GM23338 (cell line): ENCODE results near the gene UCK1. TPM values are rescaled to one million over a fixed set of nuclear protein-coding genes. Genes with fewer than 3 reads are reported as not detected.

Experiments used
- ATAC-seq: fragments of 200-7000 bp; cut with Tn5 transposase; 3 replicates; pipeline ENCODE4 v1.9.1; 2020
- DNase-seq: peaks from one replicate; pipeline ENCODE4 v3.0.0-alpha.2; 2015; ENCODE audit warnings: low spot score
- H2AFZ ChIP-seq: fragments of 200-600 bp; sonication (generic); 2 replicates; pipeline ENCODE4 v1.8.0; 2016; ENCODE audit warnings: antibody characterized with exemption, mild to moderate bottlenecking, moderate library complexity
- H3F3A ChIP-seq: fragments of 200-600 bp; sonication (generic); replicated peaks from 2 replicates; pipeline ENCODE4 v1.8.0; 2017; ENCODE audit warnings: antibody characterized with exemption, mixed run types, low read depth
- H3K27ac ChIP-seq: fragments of 200-600 bp; sonication (generic); 2 replicates; pipeline ENCODE4 v1.6.1; 2016; ENCODE audit warnings: low read depth
- H3K27me3 ChIP-seq: fragments of 200-600 bp; sonication (generic); 2 replicates; pipeline ENCODE4 v1.8.0; 2016; ENCODE audit warnings: mild to moderate bottlenecking, mixed run types, moderate library complexity; ENCODE audit not compliant: insufficient read depth
- H3K36me3 ChIP-seq: fragments of 200-600 bp; sonication (generic); 2 replicates; pipeline ENCODE4 v1.8.0; 2016; ENCODE audit warnings: mild to moderate bottlenecking; ENCODE audit not compliant: insufficient read depth
- H3K4me1 ChIP-seq: fragments of 200-600 bp; sonication (generic); 2 replicates; pipeline ENCODE4 v1.8.0; 2016; ENCODE audit warnings: mild to moderate bottlenecking, moderate library complexity; ENCODE audit not compliant: insufficient read depth
- H3K4me2 ChIP-seq: fragments of 200-600 bp; sonication (generic); 2 replicates; pipeline ENCODE4 v1.7.1; 2017; ENCODE audit warnings: mixed run types
- H3K4me3 ChIP-seq: fragments of 200-600 bp; sonication (generic); 2 replicates; pipeline ENCODE4 v1.6.1; 2016; ENCODE audit warnings: mixed run types
- H3K79me2 ChIP-seq: fragments of 200-600 bp; sonication (generic); replicated peaks from 2 replicates; pipeline ENCODE4 v1.8.0; 2017; ENCODE audit warnings: mild to moderate bottlenecking; ENCODE audit not compliant: insufficient read depth
- H3K9me2 ChIP-seq: fragments of 200-600 bp; sonication (generic); 2 replicates; pipeline ENCODE4 v1.8.0; 2017; ENCODE audit not compliant: insufficient read depth
- H4K20me1 ChIP-seq: fragments of 200-600 bp; sonication (generic); replicated peaks from 2 replicates; pipeline ENCODE4 v1.8.0; 2017; ENCODE audit warnings: mild to moderate bottlenecking; ENCODE audit not compliant: insufficient read depth
- H3K27ac Mint-ChIP-seq: 2 replicates; pipeline ENCODE4 v1.8.0; 2020; ENCODE audit warnings: inconsistent platforms, mild to moderate bottlenecking, moderate library complexity, mixed read lengths
- H3K27me3 Mint-ChIP-seq: 3 replicates; pipeline ENCODE4 v1.8.0; 2022; ENCODE audit warnings: low read depth, mild to moderate bottlenecking, moderate library complexity, mixed read lengths, inconsistent platforms; ENCODE audit not compliant: insufficient read depth, poor library complexity
- H3K36me3 Mint-ChIP-seq: 3 replicates; pipeline ENCODE4 v1.8.0; 2021; ENCODE audit warnings: low read depth, mild to moderate bottlenecking, inconsistent platforms, moderate library complexity, mixed read lengths
- H3K4me1 Mint-ChIP-seq: 3 replicates; pipeline ENCODE4 v1.8.0; 2020; ENCODE audit warnings: mild to moderate bottlenecking, inconsistent platforms, mixed read lengths
- H3K4me3 Mint-ChIP-seq: 3 replicates; pipeline ENCODE4 v1.8.0; 2021; ENCODE audit warnings: moderate library complexity, mild to moderate bottlenecking, inconsistent platforms, mixed read lengths
- H3K9me3 Mint-ChIP-seq: 3 replicates; pipeline ENCODE4 v1.8.0; 2020; ENCODE audit warnings: moderate library complexity, mild to moderate bottlenecking, inconsistent platforms, mixed read lengths
- CTCF ChIP-seq, 2 experiments: fragments of 200-600 bp in 1 of 2; sonication (generic) in 1 of 2; conservative IDR thresholded peaks; 2 replicates each; pipeline versions ENCODE4 v1.5.1 to v1.6.1; 2016 to 2017; ENCODE audit warnings: antibody characterized with exemption in 2 of 2, low read depth in 2 of 2, mild to moderate bottlenecking in 2 of 2, moderate library complexity in 1 of 2
- EZH2 ChIP-seq: fragments of 200-600 bp; sonication (generic); IDR thresholded peaks from one replicate; pipeline ENCODE4 v1.8.0; 2017; ENCODE audit warnings: antibody characterized with exemption, mild to moderate bottlenecking, low read depth; ENCODE audit not compliant: unreplicated experiment
- EZH2phosphoT487 ChIP-seq: fragments of 200-600 bp; sonication (generic); IDR thresholded peaks from one replicate; pipeline ENCODE4 v1.8.1; 2018; ENCODE audit warnings: antibody characterized with exemption; ENCODE audit not compliant: unreplicated experiment
- JUNB ChIP-seq: IDR thresholded peaks from one replicate; pipeline ENCODE4 v1.6.1; 2016; ENCODE audit warnings: antibody characterized with exemption; ENCODE audit not compliant: unreplicated experiment
- NANOG ChIP-seq: IDR thresholded peaks from 2 replicates; pipeline ENCODE4 v1.6.1; 2016; ENCODE audit warnings: antibody characterized with exemption, borderline replicate concordance
- POLR2AphosphoS5 ChIP-seq: IDR thresholded peaks from 2 replicates; pipeline ENCODE4 v1.6.1; 2016; ENCODE audit warnings: antibody characterized with exemption, low read depth
- STAT1 ChIP-seq: IDR thresholded peaks from one replicate; pipeline ENCODE4 v1.6.1; 2016; ENCODE audit warnings: antibody characterized with exemption; ENCODE audit not compliant: unreplicated experiment
- polyA plus RNA-seq: library from polyadenylated mRNA; unstranded; fragments of >200 nt; fragmentation: Nextera tagmentation; extraction: Ambion mirVana; gene quantifications from 2 replicates; pipeline ENCODE4 v1.2.1, GENCODE V29; 2016
- total RNA-seq: library from RNA; depleted of rRNA; stranded (reverse); fragments of >200 nt; shearing (Covaris generic); gene quantifications from 2 replicates; pipeline ENCODE4 v1.2.3, GENCODE V29; 2014
- TF ChIP-seq, protein P1 (sequence below): IDR thresholded peaks from 2 replicates; pipeline ENCODE4 v1.6.1; 2016; ENCODE audit warnings: antibody characterized with exemption
- TF ChIP-seq, protein P2 (sequence below): fragments of 250-450 bp; sonication (Bioruptor Pico); IDR thresholded peaks from 2 replicates; pipeline ENCODE4 v1.5.0; 2020; ENCODE audit warnings: mild to moderate bottlenecking, moderate library complexity

UCK1 gene
- total and polyA plus RNA-seq, 2 experiments from 2014 or later, result 23.4 to 35.9 TPM

- Mint-ChIP-seq H3K4me1 (0 out of 3 replicates have a peak, but pooled peaks cover 2% of the 10 kb centered on the region), H3K4me3 (no peak overlapping the region), H3K9me3 (no peaks in the 10 kb centered on the region; the same call in 2 of the 3 replicates), H3K36me3 (peaks cover 95% of the 10 kb centered on the region), H3K27me3 (peaks cover 34% of the 10 kb centered on the region), H3K27ac (no peak overlapping the region)
- peaks cover 50% of the 10 kb centered on the region for H3K79me2 ChIP-seq
- DNase-seq (no peak), ATAC-seq (no peak)
- no peaks in the 10 kb centered on the region for H3K9me2 ChIP-seq
- no peak overlapping the region for H3K4me2 ChIP-seq
- H3K27me3 ChIP-seq, result no peaks in the 10 kb centered on the region
- peaks cover 20% of the 10 kb centered on the region for H4K20me1 ChIP-seq
- no peak overlapping the region for H3K4me3 ChIP-seq
- H3K4me1 ChIP-seq, result no peaks in the 10 kb centered on the region
- peaks cover 52% of the 10 kb centered on the region for H3F3A ChIP-seq
- TF ChIP-seq EZH2phosphoT487 (no peak), JUNB (no peak), POLR2AphosphoS5 (no peak; the same call in 1 of the 2 replicates), NANOG (no peak)
- TF ChIP-seq, protein P1, sequence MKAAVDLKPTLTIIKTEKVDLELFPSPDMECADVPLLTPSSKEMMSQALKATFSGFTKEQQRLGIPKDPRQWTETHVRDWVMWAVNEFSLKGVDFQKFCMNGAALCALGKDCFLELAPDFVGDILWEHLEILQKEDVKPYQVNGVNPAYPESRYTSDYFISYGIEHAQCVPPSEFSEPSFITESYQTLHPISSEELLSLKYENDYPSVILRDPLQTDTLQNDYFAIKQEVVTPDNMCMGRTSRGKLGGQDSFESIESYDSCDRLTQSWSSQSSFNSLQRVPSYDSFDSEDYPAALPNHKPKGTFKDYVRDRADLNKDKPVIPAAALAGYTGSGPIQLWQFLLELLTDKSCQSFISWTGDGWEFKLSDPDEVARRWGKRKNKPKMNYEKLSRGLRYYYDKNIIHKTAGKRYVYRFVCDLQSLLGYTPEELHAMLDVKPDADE, result no peak
- H3K36me3 ChIP-seq, result peaks cover 80% of the 10 kb centered on the region
- peak overlapping the region; percentile 78; the same call in 1 of the 2 replicates for H3K27ac ChIP-seq
- no peak overlapping the region for H2AFZ ChIP-seq
Observed at GRCh38 chr9:131476777-131477345, 54.2 kb downstream of the UCK1 start.

DNA sequence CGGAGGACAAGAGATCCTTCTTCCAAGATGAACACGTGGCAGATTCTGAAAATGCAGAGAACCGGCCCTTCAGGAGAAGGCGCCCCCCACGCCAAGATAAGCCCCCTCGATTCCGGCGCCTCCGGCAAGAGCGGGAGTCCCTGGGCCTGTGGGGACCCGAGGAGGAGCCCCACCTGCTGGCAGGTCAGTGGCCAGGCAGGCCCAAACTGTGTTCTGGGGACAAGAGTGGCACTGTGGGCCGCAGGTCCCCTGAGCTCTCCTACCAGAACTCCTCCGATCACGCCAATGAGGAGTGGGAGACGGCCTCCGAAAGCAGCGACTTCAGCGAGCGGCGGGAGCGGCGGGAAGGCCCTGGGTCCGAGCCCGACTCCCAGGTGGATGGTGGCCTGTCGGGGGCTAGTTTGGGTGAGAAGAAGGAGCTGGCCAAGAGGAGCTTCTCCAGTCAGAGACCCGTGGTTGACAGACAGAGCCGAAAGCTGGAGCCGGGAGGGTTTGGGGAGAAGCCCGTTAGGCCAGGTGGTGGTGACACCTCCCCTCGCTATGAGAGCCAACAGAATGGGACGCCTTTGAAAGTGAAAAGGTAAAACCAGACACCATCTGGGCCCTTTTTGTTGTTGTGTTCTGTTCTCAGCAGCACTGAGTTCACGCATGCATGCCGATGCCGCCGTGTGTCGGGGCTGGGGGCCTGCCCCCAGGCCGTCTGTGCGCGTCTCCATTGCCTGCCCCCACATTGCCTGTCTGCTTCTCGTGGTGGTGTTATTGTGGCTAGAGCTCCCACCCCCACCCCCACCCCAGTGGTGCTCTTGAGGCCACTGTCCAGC is 54.9 kb downstream of the UCK1 start:
- Histone ChIP-seq H3K9me2 (no peaks in the 10 kb centered on the region), H4K20me1 (peaks cover 25% of the 10 kb centered on the region), H3K4me1 (no peaks in the 10 kb centered on the region), H3K27me3 (no peaks in the 10 kb centered on the region), H3K4me3 (no peak overlapping the region), H3K27ac (peak overlapping the region; percentile 78; the same call in 1 of the 2 replicates), H3K79me2 (peaks cover 56% of the 10 kb centered on the region), H3K36me3 (peaks cover 80% of the 10 kb centered on the region), H3K4me2 (no peak overlapping the region), H3F3A (peaks cover 52% of the 10 kb centered on the region), H2AFZ (no peak overlapping the region)
- 0 out of 3 replicates have a peak, but pooled peaks cover 2% of the 10 kb centered on the region for H3K4me1 Mint-ChIP-seq
- H3K4me3 Mint-ChIP-seq, result no peak overlapping the region
- DNase-seq, result peak; percentile 53
- H3K27ac Mint-ChIP-seq, result no peak overlapping the region
- peaks cover 27% of the 10 kb centered on the region for H3K27me3 Mint-ChIP-seq
- peaks cover 95% of the 10 kb centered on the region for H3K36me3 Mint-ChIP-seq
- no peaks in the 10 kb centered on the region; the same call in 2 of the 3 replicates for H3K9me3 Mint-ChIP-seq
- TF ChIP-seq, protein P1, result no peak
- TF ChIP-seq, protein P2, sequence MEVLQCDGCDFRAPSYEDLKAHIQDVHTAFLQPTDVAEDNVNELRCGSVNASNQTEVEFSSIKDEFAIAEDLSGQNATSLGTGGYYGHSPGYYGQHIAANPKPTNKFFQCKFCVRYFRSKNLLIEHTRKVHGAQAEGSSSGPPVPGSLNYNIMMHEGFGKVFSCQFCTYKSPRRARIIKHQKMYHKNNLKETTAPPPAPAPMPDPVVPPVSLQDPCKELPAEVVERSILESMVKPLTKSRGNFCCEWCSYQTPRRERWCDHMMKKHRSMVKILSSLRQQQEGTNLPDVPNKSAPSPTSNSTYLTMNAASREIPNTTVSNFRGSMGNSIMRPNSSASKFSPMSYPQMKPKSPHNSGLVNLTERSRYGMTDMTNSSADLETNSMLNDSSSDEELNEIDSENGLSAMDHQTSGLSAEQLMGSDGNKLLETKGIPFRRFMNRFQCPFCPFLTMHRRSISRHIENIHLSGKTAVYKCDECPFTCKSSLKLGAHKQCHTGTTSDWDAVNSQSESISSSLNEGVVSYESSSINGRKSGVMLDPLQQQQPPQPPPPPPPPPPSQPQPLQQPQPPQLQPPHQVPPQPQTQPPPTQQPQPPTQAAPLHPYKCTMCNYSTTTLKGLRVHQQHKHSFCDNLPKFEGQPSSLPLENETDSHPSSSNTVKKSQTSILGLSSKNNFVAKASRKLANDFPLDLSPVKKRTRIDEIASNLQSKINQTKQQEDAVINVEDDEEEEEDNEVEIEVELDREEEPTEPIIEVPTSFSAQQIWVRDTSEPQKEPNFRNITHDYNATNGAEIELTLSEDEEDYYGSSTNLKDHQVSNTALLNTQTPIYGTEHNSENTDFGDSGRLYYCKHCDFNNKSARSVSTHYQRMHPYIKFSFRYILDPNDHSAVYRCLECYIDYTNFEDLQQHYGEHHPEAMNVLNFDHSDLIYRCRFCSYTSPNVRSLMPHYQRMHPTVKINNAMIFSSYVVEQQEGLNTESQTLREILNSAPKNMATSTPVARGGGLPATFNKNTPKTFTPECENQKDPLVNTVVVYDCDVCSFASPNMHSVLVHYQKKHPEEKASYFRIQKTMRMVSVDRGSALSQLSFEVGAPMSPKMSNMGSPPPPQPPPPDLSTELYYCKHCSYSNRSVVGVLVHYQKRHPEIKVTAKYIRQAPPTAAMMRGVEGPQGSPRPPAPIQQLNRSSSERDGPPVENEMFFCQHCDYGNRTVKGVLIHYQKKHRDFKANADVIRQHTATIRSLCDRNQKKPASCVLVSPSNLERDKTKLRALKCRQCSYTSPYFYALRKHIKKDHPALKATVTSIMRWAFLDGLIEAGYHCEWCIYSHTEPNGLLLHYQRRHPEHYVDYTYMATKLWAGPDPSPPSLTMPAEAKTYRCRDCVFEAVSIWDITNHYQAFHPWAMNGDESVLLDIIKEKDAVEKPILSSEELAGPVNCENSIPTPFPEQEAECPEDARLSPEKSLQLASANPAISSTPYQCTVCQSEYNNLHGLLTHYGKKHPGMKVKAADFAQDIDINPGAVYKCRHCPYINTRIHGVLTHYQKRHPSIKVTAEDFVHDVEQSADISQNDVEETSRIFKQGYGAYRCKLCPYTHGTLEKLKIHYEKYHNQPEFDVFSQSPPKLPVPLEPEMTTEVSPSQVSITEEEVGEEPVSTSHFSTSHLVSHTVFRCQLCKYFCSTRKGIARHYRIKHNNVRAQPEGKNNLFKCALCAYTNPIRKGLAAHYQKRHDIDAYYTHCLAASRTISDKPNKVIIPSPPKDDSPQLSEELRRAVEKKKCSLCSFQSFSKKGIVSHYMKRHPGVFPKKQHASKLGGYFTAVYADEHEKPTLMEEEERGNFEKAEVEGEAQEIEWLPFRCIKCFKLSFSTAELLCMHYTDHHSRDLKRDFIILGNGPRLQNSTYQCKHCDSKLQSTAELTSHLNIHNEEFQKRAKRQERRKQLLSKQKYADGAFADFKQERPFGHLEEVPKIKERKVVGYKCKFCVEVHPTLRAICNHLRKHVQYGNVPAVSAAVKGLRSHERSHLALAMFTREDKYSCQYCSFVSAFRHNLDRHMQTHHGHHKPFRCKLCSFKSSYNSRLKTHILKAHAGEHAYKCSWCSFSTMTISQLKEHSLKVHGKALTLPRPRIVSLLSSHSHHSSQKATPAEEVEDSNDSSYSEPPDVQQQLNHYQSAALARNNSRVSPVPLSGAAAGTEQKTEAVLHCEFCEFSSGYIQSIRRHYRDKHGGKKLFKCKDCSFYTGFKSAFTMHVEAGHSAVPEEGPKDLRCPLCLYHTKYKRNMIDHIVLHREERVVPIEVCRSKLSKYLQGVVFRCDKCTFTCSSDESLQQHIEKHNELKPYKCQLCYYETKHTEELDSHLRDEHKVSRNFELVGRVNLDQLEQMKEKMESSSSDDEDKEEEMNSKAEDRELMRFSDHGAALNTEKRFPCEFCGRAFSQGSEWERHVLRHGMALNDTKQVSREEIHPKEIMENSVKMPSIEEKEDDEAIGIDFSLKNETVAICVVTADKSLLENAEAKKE, result no peak
- no peak for TF ChIP-seq EZH2
- no peak for TF ChIP-seq STAT1
- TF ChIP-seq JUNB, result no peak
- peak; percentile 54 to 65 for TF ChIP-seq CTCF (conservative IDR thresholded peaks at IDR 0.05; ENCODE audit: low read depth in 2 of 2)
- peak; percentile 57 for ATAC-seq
